Measurements from ENCODE around the gene CPLANE2.
A peak's percentile ranks its signal among the peaks of the same experiment; 100 is the strongest.
"Not testable (repeated sequence)": the region's sequence is repeated elsewhere in the genome, so short reads cannot be mapped to it uniquely, and the experiment has no call there.

The CPLANE2 gene

DNA sequence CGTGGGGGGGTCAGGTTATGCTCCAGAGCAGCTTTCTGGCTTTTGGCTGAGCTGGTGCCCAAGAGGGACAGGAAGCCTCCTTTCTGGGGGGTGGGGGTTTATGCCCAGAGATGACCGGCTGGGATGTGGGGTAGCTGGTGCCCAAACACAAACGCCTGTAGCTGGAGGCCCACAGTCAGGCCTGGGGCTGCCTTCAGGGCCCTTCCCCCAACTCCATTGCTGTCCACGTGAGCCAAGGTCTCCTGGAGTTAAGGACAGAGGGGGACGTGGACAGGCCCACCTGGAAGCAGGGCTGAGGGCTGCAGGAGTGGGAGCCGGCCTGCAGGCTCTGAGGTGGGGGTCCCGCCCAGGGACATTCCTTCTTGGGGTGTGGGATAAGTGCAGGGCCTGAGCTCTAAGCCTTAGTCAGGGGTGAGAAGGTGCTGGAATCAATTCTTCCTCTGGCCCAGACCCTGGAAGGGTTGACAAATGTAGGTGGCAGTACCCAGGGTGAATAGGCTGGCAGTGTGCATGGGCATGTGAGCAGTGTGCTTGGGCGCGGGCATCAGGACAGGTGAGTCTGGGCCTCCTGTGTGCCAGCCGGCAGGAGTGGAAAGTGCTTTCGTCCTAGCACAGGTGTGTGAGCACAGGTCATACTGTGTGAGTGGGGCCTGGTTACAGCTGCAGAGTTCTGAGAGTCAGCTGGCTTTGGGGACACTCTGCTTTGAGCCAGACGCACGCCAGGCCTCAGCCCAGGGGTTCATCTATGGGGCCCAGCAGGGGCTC lies 6.8 kb downstream of the CPLANE2 start:
- no peak for DNase-seq

DNA sequence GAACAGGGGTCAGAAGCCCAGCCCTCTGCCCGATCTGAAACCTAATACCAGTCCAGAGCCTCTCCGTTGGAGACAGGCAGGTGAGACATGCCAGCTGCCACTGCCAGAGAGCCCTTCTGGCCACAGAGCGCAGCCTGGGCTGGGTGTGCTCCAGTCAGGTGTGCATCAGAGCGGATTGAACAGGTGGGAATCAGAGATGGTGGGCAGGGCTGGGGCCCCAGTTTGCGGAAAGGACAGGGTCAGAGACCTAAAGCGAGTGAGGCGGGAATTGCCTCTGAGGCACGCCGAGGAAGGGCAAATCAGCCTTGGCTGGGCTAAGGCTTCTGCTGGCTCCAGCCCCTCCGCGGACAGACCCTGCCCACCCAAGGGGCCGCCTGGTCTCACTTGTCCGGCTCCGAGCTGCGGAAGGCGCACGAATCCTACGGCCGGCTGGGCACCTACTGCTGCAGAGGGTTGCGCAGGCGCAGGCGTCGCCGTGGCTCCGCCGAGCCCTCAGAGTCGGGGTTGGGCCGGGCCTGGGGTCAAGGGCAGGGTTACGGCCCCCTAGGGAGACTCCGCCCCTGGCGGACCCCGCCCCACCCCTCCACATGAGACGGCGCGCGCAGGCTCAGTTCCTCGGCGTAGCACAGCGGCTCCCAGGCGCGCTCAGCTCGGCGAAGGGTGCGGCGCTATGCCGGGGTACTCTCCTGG lies 10.3 kb downstream of the CPLANE2 start:
- no peak for DNase-seq

DNA sequence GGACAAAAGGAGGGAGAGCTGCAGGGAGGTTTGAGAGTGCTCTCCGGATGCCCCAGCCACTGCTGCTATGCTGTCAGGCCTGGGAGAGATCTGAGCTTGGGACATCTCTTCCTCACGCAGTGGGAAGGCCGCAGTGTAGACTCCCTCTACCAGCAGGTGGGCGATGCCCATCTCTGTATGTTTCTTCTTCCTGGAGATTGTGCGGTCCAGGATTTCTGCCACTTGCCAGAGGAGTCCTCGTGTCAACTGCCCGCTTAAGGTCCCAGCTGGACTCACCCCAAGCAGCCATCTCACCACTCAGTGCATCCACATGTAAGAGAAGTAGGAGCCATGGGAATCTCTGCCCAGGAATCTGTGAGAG lies 10.9 kb downstream of the CPLANE2 start:
- no peak for DNase-seq

DNA sequence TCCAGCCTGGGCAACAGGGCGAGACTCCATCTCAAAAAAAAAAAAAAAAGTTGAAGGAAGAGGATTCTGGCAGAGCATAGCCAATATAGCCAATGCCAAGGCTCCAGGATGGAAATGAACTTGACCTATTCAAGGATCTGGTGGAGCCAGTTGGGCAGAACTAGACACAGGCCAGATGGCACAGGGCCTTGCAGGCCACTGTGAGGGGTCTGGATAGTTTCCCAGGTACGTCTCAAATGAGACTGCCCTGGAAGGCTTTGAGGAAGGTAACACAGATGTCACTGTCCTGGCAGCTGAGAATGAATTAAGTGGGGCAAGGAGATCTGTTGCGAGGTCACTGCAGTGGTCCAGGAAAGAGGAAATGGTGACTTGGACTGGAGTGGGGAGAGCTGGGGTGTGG lies 12.5 kb downstream of the CPLANE2 start:
- no peak for DNase-seq

DNA sequence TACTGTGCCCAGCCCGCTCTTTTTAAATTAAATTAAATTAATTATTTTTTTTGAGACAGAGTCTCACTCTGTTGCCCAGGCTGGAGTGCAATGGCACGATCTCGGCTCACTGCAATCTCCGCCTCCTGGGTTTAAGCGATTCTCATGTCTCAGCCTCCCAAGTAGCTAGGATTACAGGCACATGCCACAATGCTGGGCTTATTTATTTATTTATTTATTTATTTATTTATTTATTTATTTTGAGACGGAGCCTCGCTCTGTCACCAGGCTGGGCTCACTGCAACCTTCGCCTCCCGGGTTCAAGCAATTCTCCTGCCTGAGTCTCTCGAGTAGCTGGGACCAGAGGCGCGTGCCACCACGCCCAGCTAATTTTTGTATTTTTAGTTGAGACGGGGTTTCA lies 14.3 kb downstream of the CPLANE2 start:
- not testable (repeated sequence) for DNase-seq

DNA sequence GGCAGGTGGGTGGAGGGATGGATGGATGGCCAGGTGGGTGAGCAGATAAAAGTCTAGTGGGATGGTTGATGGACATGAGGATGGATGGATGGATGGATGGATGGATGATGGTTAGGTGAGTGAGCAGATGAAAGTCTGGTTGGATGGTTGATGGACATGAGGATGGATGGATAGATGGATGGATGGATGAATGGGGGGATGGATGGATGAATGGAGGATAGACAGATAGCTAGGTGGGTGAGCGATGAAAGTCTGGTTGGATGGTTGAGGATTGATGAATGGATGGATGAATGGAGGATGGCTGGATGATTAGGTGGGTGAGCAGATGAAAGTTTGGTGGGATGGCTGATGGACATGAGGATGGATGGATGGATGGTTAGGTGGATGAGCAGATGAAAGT lies 15.5 kb downstream of the CPLANE2 start:
- no peak for DNase-seq

DNA sequence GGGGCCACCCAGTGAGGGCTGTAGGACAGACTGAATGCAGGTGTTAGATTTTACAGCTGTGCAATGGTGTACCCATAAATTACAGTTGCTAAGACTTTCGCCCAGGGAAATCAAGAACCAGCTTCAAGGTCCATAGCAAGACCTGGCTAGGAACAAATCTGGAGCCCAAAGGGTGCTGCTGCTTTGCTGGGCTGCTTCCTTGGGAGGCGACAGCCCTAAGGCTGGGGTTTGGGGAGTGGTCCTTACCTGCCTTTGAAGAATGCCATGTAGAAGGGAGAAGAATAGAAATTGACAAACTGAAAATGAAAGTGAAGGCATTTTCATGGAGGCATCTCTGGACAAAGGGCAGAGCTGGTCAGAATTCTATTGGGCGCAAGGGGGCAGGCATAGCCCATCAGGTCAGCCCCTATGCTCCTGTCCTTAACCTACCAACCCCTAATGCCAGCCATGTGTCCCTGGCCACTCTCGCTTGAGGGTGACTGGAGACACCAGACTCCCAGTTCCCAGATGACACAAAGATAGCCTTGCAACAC lies 16.9 kb downstream of the CPLANE2 start:
- DNase-seq = no peak

DNA sequence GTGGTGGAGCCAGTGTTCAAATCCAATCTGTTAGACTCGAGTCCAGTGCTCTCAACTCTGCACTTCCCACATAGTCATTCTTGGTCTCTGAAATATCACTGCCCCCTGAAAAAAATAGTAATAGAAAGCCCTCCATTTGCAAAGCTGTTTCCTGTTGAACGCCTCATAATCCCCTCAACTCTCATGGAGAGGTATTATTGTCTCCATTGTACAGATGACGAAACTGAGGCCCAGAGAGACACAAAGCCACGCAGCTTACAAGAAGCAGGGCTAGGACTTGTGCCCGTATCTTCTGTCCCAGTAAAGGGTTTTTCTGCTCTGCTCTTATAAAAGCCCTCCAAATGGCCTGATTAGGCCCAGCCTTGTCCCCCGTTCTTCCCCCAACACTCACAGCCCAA lies 18.3 kb downstream of the CPLANE2 start:
- no peak for DNase-seq

DNA sequence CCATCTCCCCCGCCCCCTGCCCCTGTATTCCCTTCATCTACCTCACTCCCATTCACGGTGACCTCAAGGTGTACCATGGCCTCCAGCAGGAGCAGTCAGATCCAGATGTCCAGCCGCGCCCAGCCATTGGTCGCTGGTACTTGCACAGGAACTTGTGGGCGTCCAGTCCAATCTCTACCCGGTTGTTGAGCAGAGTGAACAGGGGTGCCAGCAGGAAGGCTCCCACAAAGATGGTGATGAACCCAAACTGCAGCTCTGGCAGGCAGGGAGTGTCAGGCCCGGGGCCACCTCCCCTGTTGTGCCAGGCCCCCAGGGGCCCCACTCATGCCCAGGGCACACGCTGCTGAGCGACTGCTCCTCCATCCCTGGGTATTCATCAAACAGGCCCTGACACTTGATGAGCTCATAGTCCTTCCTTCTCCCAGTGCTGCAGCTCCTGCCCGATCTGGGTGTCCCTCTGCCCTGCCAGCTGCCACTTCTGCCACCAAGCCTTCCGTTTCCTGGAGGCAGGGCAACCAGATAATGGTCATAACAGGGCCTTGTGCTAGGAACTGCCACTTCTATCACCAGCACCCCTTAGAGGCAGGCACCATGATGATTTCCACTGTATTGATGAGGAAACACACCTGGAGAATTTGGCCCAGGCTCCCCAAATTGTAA lies 18.8 kb downstream of the CPLANE2 start:
- no peak for DNase-seq

DNA sequence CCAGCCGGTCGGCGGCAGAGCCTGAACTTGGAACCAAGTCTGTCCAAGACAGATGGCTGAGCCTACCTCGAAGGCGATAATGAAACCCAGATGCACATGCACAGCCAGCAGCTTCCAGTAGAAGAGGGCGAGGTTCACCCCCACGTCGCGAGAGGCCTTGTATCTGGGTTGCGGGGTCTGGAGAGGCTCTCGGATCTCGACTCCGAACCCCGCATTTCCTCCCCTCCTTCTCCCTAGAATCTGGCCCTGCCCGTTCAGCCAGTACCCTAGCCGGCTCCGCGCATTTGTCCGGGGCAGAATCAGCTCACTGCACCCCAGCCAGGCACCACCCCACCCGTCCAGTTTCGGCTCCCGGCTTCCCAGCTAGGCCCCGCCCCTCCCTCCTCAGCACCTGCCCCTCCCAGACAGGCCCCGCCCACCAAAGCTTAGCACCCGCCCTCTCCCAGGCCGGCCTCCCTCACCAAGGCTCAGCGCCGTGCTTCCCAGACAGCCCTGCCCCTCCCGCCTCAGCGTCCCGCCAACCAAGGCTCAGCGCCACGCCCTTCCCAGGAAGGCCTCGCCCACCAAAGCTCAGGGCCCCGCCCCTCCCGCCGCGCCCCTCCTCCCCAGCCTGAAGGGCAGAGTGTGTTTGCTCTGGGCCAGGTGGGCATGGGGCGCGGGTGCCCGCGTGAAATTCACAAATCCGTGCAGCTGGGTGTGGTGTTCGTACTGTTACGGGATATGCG lies 19.8 kb downstream of the CPLANE2 start:
- DNase-seq = peak; percentile 93

DNA sequence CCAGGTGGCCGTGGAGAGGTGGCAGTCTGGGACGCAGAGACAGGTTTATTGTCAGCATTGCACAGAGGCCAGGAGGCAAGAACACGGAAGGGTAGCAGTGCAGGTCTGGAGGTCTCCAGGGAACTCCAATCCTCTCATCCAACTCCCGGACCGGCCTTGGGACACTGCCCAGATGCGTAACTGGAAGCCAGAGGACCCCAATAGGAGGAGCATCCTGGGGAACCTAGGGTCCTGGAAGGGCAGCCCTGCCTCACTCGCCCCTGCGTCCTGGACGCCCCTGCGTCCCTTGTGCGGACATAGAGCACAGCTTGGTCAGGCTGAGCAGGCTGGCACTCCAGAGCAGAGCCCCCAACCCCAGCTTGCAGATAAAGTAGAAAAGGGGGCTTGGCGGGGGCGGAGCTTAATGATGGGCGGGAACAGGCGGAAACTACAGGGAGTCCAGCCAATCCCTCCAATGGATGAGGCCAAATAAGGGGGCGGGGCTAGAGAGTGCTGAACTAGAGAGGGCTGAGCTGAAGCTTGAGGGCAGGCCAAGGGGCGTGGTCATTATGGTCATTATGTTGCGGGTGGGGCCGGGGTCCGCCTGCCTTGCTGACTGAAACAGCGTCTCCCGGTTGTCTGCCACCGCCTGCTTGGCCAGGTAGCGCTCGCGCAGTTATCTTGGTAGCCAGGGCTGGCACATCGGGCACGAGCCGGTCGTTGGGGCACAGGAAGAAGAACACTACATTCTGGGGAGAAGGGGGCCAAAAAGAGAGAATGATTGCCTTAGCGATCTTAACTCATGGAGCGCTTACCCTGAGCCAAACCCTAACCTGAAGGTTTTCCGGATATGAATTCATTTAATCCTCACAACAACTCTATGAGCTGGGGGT lies 20.9 kb downstream of the CPLANE2 start:
- peak; percentile 55 for DNase-seq

DNA sequence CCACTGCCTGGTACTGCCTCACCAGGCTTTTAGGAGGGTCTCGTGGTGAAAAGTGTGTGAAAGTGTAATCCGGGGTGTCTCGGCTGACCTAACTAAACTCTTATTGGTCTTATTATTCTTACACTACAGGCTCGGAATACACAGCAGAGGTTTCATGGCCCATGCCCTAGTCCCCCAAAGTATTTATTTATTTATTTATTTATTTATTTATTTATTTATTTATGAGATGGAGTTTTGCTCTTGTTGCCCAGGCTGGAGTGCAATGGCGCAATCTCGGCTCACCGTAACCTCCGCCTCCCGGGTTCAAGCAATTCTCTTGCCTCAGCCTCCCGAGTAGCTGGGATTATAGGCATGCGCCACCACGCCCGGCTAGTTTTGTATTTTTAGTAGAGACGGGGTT lies 21.7 kb downstream of the CPLANE2 start:
- not testable (repeated sequence) for DNase-seq

DNA sequence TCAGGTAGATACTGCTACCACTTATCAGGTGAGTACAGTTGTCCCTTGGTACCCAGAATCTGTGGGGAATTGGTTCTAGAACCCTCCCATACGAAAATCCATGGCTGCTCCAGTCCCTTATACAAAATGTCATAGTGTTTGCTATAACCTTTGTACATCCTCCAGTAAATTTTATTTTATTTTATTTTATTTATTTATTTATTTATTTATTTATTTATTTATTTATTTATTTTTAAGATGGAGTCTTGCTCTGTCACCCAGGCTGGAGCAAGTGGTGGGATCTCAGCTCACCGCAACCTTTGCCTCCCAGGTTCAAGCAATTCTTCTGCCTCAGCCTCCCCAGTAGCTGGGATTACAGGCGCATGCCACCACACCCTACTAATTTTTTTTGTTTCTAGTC lies 23.4 kb downstream of the CPLANE2 start:
- not testable (repeated sequence) for DNase-seq

DNA sequence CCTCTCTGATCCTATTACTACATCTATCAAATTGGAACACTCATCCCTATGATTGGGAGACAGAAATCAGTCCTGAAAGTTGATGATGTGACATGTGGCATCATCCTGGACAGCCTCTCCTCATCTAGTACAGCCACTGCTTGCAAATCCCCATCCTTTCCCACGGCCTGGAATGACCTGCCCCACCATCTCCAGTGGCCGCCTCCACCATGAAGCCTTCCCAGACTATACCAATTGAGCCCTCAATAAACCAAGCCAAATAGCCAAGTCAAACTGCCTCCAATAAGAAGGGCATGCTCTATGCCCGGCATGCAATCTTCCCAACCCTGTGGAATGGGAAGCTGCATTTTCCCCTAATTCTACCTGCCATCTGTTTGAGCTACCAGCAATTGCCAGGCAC lies 24.0 kb downstream of the CPLANE2 start:
- DNase-seq = no peak

DNA sequence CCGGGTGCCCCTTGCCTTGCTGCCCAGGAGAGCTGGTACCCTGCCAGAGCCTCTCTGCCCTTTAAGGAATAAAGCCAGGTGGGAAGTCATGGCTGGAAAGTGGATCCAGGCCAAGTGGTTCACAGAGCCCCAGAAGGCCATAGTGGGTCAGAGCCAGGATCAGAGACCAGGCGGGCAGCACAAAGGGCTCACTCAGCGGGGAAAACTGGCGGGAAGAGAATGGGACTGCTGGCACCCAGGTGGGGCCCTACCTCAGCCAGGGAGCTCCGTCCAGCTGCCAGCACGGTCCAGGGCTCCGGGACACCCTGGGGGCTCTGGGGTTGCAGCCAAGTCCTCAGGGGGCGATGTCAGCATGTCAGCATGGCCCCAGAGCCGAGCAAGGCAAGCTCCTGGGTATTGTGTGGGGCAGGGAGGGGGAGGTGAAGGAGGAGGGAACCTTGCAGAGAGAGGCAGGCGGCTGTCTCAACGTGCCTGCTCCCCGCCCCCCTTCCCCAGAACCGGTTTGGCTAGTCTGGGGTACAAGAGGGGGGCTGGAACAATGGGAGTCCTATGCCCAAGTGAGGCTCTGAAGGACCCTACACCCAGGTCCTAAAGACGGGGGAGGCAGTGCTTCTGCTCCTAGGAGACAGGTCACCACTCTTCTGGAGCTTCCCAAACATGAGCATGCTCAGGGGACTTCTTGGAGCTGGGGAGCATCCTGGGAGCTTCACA lies 24.6 kb downstream of the CPLANE2 start, which contains the start of gene ARHGEF19:
ARHGEF19 (minus strand) TSS at position 402 of the 711 bp plus-strand sequence. CDS start 3,598 bp downstream, outside the sequence.
- DNase-seq = no peak

DNA sequence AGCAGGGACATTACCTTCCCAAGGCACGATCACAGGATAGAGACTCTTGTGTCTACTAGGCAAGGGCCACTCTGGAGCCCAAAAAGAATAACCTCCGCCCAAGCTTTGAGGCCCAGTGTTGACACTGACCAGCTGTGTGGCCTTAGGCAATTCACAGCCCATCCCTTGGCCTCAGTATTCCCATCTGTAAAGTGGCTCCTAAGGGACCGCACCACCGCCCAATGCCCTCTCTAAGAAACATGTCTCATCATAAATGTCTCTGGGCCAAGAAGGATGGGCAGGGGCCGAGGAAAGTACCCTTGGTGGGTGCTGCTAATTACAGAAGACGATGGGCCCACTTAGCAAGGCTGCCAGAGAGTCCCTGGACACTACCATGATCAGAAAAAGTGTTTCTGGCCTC lies 25.2 kb downstream of the CPLANE2 start:
- no peak for DNase-seq

DNA sequence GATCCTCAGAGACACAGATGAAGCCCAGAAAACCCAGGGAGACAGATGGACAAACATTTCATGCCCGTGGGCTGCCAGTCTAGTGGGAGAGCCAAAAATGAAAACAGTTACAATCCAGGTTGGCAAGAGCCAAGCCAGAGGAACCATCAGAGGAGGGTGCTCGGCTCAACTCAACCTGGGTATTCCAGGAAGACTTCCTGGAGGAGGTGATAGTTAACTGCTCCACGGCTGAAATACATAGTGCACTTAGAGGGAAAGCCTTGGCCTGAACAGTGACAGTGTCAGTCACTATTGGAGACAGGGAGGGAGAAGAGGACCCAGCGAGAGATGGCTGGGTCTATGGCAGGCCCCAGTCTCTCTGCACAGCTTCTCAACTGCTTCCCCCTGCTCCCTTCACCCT lies 26.4 kb downstream of the CPLANE2 start:
- DNase-seq = no peak

DNA sequence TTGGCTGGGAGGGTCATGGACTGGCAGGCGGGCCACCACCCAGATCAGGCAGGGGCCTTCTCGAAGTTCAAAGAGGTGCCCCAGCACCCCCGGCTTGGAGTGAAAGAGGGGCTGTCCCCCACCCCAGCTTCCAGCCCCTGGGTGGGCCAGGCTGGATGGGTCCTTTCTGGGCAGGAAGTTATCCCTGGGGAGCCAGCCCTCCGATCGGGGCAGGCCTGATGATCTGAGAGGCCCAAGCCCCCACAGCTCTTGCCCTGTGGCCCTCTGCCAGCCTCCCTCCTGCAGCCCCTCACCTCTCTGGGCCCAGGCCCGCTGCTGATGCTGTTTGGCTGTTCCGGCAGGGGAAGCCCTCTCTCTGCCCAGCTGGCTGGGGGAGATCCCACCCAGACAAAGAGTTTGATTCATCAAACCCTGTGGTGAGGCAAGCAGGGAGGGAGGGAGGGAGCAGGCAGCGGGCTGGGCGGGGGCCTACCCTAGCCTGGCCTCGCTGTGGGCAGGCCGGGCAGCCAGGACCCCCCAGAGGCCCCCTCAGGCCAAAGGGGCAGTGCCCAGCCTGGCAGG lies 27.1 kb downstream of the CPLANE2 start:
- DNase-seq = no peak

DNA sequence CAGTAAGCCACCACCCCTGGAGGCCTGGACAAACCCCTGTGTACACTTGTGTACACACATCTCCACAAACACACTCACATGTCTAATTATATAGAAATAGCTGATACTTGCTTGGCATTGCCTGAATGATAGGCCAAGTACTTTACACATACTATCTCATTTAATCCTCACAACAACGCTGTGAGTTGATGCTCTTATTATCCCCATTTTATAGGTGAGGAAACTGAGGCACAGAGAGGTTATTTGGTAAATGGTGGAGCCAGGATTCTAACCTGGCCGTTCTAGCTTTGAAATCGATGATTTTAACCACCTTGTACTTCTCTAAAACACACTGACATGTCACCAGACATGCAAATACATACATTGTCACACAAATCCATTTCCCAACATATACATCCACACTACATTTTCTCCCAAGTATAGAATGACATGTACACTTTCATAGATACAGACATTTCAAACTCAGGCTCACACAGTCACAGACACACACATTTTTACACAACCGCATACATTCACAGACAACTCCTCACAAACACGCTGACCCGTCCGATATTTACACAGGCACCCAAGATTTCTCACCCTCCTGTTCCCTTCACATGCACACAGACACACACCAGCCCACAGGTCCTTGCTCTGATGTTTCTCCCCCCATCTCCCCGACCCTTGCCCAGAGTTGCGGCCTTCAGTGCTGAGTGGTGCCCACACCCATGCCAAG lies 27.7 kb downstream of the CPLANE2 start:
- DNase-seq = no peak

DNA sequence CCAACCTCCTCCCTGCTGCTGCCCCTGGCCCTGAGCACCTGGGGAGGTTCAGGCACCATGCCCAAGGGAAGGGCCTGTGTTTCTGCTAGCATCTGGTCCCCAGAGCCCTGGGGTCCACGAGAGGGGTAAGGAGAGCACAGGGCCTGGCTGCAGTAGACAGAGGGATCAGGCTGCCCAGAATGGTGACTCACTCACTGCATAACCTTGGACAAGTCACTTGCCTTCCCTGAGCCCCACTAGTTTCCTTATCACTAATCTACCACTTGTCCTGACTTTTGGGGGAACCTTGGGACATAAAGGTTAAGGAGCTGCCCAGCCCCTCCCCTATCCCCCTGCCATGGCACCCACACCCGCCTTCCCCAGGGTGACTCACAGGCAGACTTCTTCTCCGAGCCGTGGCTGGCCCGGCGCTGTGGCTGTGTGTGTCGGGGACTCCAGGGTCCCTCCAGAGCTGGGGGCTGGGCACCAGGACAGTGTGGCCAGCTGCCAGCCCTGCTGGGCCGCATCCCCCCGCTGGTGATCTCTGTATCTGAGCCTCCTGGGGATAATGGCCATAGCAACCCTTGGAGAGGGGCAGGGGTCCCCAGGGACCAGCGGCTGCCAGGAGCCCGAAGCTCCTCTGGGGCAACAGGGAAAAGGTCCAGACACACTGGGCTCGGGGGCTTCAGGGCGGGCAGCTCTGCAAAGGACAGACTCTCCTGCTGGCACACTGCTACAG lies 28.6 kb downstream of the CPLANE2 start:
- no peak for DNase-seq
